K562 (cell line): ENCODE measurements around the gene THAP8. TPM values are rescaled to one million over a fixed set of nuclear protein-coding genes. Genes with fewer than 3 reads are reported as not detected.

Source experiments
- KLF16 ChIP-seq: IDR thresholded peaks from 2 replicates; pipeline ENCODE4 v1.6.1; 2016; ENCODE audit warnings: antibody characterized with exemption
- NFYB ChIP-seq: IDR thresholded peaks from 2 replicates; pipeline ENCODE4 v1.6.1; 2011; ENCODE audit warnings: mild to moderate bottlenecking, moderate library complexity; ENCODE audit not compliant: insufficient read length; ENCODE audit errors: extremely low read depth
- NKRF ChIP-seq: fragments of 450-650 bp; IDR thresholded peaks from 2 replicates; pipeline ENCODE4 v1.6.1; 2016; ENCODE audit warnings: borderline replicate concordance
- PRMT5 ChIP-seq: sonication (generic); formaldehyde crosslinking; IDR thresholded peaks from 2 replicates; pipeline ENCODE4 v1.5.0; 2020; ENCODE audit warnings: missing genetic modification reagents
- RFX5 ChIP-seq: IDR thresholded peaks from 2 replicates; pipeline ENCODE4 v1.6.1; 2011; ENCODE audit warnings: low read depth, mild to moderate bottlenecking, improper control_type of control experiment, low read length
- SNRNP70 ChIP-seq: fragments of 200-400 bp; formaldehyde crosslinking; optimal IDR thresholded peaks from 2 replicates; pipeline ENCODE3; 2017; ENCODE audit warnings: low read depth, low read length
- TAF9B ChIP-seq: fragments of 450-650 bp; IDR thresholded peaks from 2 replicates; pipeline ENCODE4 v1.6.1; 2018; ENCODE audit warnings: mild to moderate bottlenecking; ENCODE audit not compliant: partially characterized antibody
- TGIF2 ChIP-seq: sonication (generic); formaldehyde crosslinking; IDR thresholded peaks from 2 replicates; pipeline ENCODE4 v1.8.1; 2022; ENCODE audit warnings: mild to moderate bottlenecking, missing genetic modification reagents, moderate library complexity
- ZBTB12 ChIP-seq: fragments of 250-450 bp; sonication (Bioruptor Pico); IDR thresholded peaks from 2 replicates; pipeline ENCODE4 v1.4.0; 2020
- ZNF436 ChIP-seq: fragments of 250-450, 450-650 bp; sonication (Bioruptor Pico); formaldehyde crosslinking; IDR thresholded peaks from 2 replicates; pipeline ENCODE4 v1.7.0; 2020; ENCODE audit warnings: mild to moderate bottlenecking
- ZNF507 ChIP-seq: conservative IDR thresholded peaks from 2 replicates; pipeline ENCODE4 v1.6.1; 2017; ENCODE audit warnings: missing genetic modification characterization, missing compliant biosample characterization
- ZNF696 ChIP-seq: fragments of 250-450 bp; sonication (Bioruptor Pico); conservative IDR thresholded peaks from 2 replicates; pipeline ENCODE4 v1.4.0; 2020; ENCODE audit warnings: mild to moderate bottlenecking, moderate library complexity
- polyA plus RNA-seq, 8 experiments: library from polyadenylated mRNA; depleted of rRNA in 4 of 8; stranded (reverse) in 5 of 8; unstranded in 3 of 8; fragments of >200 nt; fragmentation: Nextera tagmentation in 2 of 8; fragmentation: Illumina TruSeq in 1 of 8; extraction: Ambion mirVana in 2 of 8; extraction: Trizol in 1 of 8; gene quantifications; 2 replicates each; pipeline versions ENCODE4 v1.2.1 to v1.2.3, GENCODE V29; 2011 to 2014; ENCODE audit warnings: inconsistent platforms in 1 of 8, missing spikeins in 1 of 8
- total RNA-seq, 7 experiments: library from RNA; depleted of rRNA in 6 of 7; stranded (reverse); fragments of >200 nt in 6 of 7; fragmentation: Illumina TruSeq in 2 of 7; extraction: Trizol in 2 of 7; gene quantifications; 2 replicates each; pipeline versions ENCODE4 v1.2.1 to v1.2.3, GENCODE V29; 2011 to 2021; ENCODE audit warnings: low replicate concordance in 1 of 7
- TF ChIP-seq, protein P1 (sequence below): fragments of 200-800 bp; sonication (Bioruptor generic); IDR thresholded peaks from 2 replicates; pipeline ENCODE4 v1.6.1; 2016; ENCODE audit warnings: missing genetic modification characterization, missing compliant biosample characterization
- TF ChIP-seq, protein P2 (sequence below): sonication (generic); formaldehyde crosslinking; IDR thresholded peaks from 2 replicates; pipeline ENCODE4 v1.9.0; 2022; ENCODE audit warnings: mild to moderate bottlenecking, missing genetic modification reagents

THAP8 gene
- total and polyA plus RNA-seq, 9 of the 15 experiments (the other 6 are each of a cell fraction or from before 2014, with no cell fraction given) = 0.11 to 2.0 (median 0.94) TPM

DNA sequence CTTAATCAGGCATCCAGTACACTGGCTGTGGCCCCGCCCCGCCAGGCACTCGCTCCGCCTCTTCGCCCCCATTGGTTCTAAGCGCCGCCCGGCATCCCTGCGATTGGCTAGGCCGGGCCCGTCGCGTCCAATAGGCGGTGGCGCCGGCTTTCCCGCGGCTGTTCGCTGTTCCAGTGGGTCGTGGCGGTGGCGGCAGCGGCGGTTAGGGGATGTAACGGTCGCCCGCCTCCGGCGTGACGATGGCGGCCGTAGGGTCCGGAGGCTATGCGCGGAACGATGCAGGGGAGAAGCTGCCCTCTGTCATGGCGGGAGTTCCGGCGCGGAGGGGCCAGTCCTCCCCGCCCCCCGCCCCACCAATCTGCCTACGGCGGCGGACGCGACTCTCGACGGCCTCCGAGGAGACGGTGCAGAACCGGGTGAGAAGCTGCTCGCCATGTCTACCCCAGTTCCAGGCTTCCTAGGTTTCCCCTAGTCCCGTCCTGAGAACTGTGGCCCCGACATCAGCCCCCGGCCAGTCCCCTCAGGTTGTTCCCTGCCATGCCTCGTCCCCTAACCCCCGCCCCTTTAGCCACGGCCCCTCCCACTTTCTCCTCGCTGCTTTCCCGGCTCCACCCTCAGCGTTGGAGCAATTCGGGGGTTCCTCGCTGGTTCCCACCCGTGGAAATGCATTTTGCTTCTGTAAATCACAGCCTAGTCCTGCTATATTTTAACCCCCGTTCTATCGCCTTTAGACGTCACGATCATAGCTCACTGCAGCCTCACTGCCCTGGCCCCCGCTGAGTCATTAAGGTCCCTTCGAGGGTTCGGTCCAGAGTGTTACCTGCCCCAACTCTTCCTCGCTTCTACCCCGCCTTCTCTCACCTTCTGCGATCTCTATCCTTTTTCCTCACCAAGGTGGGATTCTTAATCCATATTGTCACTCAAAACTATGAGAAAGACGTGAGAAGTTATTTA, 925 bp upstream of the THAP8 start, which contains the start of gene WDR62 (continued):
- TF ChIP-seq ZNF507 (no peak), KLF16 (no peak), RFX5 (no peak), ZBTB12 (CRISPR knock-in tag) (no peak; the same call in 1 of the 2 replicates), ZNF436 (CRISPR knock-in tag) (no peak), TAF9B (no peak), NKRF (peak; percentile 89), SNRNP70 (no peak), PRMT5 (CRISPR knock-in tag) (no peak), ZNF696 (no peak), NFYB (peak; percentile 99), TGIF2 (CRISPR knock-in tag) (no peak)
- TF ChIP-seq, protein P1, sequence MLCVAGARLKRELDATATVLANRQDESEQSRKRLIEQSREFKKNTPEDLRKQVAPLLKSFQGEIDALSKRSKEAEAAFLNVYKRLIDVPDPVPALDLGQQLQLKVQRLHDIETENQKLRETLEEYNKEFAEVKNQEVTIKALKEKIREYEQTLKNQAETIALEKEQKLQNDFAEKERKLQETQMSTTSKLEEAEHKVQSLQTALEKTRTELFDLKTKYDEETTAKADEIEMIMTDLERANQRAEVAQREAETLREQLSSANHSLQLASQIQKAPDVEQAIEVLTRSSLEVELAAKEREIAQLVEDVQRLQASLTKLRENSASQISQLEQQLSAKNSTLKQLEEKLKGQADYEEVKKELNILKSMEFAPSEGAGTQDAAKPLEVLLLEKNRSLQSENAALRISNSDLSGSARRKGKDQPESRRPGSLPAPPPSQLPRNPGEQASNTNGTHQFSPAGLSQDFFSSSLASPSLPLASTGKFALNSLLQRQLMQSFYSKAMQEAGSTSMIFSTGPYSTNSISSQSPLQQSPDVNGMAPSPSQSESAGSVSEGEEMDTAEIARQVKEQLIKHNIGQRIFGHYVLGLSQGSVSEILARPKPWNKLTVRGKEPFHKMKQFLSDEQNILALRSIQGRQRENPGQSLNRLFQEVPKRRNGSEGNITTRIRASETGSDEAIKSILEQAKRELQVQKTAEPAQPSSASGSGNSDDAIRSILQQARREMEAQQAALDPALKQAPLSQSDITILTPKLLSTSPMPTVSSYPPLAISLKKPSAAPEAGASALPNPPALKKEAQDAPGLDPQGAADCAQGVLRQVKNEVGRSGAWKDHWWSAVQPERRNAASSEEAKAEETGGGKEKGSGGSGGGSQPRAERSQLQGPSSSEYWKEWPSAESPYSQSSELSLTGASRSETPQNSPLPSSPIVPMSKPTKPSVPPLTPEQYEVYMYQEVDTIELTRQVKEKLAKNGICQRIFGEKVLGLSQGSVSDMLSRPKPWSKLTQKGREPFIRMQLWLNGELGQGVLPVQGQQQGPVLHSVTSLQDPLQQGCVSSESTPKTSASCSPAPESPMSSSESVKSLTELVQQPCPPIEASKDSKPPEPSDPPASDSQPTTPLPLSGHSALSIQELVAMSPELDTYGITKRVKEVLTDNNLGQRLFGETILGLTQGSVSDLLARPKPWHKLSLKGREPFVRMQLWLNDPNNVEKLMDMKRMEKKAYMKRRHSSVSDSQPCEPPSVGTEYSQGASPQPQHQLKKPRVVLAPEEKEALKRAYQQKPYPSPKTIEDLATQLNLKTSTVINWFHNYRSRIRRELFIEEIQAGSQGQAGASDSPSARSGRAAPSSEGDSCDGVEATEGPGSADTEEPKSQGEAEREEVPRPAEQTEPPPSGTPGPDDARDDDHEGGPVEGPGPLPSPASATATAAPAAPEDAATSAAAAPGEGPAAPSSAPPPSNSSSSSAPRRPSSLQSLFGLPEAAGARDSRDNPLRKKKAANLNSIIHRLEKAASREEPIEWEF = no peak
- TF ChIP-seq, protein P2, sequence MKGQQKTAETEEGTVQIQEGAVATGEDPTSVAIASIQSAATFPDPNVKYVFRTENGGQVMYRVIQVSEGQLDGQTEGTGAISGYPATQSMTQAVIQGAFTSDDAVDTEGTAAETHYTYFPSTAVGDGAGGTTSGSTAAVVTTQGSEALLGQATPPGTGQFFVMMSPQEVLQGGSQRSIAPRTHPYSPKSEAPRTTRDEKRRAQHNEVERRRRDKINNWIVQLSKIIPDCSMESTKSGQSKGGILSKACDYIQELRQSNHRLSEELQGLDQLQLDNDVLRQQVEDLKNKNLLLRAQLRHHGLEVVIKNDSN (CRISPR knock-in tag) = no peak
